GM18519 (cell line): ENCODE measurements around the gene SLC28A1.
"Not testable (repeated sequence)": the region's sequence is repeated elsewhere in the genome, so short reads cannot be mapped to it uniquely, and the experiment has no call there.

Experiments
- ATAC-seq: cut with Tn5 transposase; IDR thresholded peaks from one replicate; pipeline ENCODE4 v1.9.1; 2021; ENCODE audit warnings: mild to moderate bottlenecking, moderate library complexity; ENCODE audit not compliant: unreplicated experiment, low FRiP score

Gene SLC28A1

DNA sequence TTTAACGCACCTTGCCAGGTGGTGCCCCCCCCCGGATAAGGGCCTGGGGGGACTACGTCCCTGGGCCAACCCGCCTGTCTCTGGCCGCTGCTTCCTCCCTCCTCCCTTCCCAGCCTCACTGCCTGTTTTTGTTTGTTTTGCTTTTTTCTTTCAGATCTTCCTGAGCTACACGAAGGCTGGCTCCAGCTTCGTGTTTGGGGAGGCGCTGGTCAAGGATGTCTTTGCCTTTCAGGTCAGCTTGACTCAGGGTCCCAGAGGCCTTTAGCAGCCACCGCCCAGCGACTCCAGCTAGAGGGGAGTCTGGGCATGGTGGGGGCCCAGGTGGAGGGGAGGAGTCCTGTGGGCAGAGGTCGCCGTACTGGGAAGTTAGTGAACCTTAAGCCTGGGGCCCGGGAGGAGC lies 24.1 kb downstream of the SLC28A1 start:
- no peak for ATAC-seq

DNA sequence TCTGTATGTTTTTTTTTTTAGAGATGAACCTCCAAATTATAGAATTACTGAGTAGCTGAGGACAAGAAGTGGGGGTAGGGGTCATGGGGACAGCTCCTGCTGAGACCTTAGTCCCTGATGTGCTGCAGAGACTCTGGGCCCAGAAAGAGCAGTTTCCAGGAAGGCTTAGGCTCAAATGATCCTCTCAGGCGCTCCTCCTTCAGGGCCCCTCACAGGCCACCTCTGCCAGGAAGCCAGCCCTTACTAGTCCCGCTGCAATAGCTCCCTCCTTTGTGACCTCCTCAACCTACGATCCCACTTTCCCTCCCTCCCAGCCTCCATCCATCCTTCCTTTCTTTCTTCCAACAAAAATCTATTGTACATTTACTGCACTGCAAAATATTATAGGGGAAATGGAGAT lies 24.6 kb downstream of the SLC28A1 start:
- no peak for ATAC-seq

DNA sequence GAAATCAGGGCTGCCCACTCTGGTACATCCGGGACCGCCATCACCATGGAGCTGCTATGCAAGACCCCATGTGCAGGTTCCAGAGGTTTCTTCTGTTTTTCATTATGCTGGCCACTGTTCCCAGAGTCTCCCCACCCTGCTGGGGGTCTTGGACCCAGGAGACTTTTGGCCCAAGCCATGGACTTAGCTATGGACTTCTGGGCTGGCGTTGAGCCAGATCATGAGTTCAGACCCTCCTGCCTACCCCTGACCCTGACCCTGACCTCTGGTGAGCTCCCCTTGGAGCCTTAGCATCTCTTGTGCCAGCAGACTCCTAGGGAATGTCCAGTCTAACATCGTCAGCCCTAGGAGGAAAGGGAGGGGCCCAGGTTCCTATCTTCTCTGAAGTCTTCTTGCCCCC lies 25.3 kb downstream of the SLC28A1 start:
- no peak for ATAC-seq

DNA sequence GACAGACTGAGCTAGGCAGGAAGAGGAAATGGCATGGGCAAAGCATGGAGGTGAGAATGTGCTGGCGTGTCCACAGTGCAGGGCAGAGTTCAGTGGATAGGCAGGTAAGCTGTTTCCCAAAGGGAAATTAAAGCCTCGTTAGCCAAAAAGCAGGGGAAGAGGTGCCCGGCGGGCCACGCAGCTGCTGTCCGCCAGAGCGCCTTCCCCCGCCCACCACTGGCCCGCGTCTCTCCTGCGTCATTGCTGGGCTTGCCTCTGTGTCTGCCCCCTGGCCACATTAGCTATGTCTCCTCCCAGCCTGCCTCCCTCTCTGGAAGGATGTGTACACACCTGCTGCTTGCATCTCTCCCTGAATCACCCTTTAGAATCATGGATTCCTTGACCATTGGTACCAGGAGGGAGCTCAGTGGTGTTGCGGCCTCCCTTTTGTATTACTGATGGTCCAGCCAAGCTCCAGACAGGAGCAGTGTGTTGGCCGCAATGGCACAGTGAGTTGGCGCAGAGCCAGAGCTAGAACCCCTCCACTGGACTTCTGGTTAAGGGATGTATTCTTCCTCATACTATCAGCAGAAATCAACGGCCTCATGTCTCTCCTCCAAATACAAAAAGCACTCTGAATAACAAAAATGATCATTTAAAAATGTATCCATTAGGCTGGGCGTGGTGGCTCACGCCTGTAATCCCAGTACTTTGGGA lies 26.6 kb downstream of the SLC28A1 start:
- no peak for ATAC-seq

DNA sequence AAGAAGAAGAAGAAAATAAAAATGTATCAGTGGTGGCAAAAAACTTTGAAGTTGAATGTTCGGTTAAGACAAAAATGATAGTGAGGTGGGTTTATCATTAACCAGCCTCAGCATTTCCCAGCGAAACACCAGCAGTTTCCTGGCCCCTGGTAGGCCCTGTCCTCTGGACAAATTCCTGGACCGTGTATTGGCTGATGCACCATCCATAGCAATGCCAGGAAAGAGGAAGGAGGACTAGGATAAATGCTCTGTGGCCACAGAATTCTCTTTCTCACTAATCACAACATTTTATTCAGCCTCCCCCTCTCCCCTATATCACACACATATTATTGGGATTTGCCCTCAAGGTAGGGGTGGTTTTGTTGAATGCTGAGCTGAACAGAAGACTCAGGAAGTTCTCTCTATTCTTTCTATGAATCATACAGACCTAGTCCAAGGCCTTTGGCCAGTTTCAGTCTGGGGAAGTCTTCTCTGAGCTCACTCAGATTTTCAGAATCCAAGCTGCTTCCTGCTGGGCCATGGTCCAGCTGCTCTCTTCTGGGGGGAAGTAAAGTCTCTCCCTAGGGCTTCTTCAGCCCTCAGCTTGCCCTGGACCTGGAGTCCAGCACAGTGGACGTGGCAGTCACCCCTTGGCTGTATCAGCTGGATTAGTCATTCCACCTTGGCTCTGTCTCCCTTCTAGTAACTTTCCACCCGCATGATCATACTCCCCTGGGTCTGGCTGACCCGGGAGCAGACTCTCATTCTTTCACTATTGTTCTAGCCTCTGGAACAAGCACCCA lies 27.6 kb downstream of the SLC28A1 start:
- ATAC-seq: no peak

DNA sequence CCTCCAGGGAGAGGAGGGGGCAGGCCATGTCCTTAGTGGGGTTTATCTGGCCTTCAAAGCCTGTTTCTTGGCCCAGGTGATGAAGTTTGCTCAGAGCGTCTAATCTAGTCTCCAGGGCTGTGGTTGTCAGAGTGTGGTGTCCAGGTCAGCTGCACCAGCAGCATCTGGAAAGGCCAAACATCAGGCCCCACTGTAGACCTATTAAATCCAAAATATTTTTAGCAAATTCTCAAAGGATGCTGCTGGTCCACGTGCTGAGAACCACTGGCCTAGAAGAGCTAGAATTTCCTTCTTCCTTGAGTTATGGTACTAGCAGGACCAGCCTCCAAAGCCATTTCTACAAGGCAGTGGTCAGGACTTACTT lies 28.9 kb downstream of the SLC28A1 start:
- no peak for ATAC-seq

DNA sequence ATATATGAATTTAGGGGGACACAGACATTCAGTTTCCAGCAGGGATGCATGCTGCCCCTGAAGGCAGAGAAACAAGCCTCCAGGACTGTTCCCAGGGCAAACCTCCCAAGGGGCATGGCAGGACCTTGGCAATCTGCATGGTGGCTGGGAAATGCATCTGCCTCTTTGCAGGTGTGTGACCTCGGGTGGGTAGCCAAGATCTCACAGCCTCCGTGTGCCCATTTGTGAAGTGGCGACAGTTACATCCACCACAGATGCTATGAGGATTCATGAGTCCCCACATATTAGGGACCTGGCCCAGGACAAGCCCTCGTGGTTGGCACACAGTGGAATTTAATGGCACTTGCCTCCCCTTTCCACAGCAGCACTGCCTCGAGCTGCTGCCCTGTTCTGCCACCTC lies 29.9 kb downstream of the SLC28A1 start:
- ATAC-seq: no peak

DNA sequence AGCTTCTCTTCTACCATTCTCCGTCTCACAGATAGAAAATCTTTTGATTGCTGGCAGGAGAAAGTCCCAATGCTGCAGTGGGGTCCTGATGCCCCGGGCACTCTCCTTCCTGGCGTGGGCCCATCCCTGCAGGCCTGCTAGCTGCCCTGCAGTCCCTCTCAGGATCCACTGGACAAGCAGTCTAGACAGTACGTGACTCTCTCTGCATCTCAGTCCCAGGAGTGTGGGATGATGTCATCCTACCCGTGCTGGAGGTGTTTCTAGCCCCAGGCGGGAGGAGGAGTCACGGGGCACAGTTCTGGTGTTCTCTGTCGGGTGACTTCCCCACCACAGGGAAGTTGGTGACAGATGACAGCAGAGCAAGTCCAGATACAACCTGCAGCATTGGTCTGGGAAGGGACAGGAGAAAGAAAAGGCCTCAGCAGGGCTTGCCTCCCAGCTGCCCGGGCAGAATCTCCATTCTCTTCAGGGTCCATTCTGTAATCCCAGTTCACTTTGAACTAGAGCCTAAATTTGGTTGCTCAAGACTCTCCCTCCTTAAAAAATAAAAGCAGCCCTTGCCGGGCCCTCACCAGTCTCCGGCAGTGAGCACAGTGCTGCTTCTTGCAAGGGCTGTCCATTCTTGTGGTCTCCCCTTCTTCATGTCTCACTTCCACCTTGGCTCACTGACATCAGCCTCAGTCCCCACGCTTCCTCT lies 30.6 kb downstream of the SLC28A1 start:
- peak; percentile 94 for ATAC-seq

DNA sequence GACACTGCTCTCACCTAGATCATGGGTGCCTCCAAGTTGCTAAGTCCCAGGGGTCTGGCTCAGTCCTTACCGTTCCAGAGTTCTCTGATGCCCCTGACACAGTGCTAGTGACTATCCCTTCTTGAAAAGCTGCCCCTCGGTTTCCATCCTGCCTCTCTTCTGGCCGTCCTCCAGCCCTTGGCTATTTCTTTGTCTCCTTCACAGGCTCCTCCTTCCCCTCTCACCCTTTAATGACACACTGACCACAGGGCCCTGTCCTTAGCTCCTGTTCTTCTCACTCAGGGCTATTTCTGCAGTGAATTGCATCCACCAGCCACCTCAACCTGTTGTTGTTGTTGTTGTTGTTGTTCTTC lies 31.1 kb downstream of the SLC28A1 start:
- ATAC-seq: no peak

DNA sequence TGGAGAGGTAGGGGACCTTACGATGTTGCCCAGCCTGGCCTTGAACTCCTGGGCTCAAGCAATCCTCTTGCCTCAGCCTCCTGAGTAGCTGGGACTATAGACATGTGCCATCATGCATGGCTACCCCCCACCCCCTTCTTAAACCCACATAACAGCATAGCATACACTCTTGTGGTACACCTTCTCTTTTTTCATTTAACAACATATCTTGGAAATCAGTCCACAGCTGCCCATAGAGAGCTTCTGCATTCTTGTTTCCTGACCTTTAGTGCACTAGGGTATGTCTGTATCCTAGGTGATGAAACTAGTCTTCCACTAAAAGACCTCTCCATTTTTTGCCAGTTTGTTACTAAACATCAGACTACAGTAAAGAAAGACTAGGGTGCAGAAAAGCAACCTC lies 33.0 kb downstream of the SLC28A1 start:
- ATAC-seq: no peak

DNA sequence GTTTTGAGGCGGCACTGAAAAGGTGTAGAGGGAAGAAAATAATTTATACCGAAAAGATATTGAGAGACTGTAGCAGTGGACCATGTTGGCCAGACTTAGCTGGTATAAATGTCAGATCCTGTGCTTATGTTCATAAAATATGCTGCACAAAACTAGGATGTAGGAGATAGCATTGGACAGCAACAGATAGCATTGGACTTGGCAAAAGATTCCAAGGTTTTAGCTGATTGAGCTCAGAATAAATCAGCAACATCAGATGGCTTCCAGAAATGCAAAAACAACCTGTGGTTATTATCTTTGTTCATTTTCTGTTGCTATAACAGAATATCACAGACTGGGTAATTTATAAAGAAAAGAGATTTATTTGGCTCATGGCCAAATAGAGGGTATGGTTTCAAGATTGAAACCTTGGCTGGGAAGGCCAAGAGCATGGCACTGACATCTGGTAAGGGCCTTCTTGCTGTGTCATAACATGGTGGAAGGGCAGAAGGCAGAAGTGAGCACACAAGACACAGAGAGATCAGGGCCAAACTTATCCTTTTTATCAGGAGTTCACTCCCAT lies 34.7 kb downstream of the SLC28A1 start:
- ATAC-seq: no peak

DNA sequence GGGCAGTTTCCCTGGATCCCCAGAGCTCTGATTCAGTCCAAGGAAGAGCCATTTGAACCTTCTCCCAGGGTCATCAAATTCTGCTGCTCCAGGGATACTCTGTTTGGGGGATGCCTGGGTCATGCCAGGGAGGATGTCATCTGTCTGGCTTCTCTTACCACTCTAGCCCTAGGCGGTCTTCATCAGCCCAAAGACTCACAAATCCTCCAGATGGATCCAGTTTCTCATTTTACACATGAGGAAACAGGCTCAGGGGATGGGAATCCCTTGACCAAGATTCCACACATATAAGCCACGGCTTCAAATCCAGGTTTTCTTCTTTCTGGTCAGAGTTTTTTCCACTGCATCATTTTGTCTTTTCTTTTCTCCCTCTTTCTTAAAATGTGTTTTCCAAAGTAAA lies 36.7 kb downstream of the SLC28A1 start:
- no peak for ATAC-seq

DNA sequence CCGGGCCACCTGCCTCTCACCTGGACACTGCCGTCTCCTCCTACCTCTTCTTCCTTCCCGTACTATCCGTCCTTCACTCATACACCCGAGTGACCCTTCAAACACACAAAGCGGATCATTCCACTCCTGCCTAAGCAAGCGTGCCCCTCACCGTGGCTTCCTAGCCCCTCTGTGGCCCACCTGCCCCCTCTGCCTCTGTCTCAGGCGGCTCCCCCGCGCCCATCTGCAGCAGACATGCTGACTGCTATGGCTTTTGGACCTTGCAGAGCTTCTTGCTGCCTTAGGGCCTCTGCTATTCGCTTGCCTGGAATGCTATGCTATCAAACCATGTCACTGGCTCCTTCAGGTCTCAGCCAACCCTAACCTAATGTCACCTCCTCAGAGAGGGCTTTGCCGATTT lies 38.1 kb downstream of the SLC28A1 start:
- no peak for ATAC-seq

DNA sequence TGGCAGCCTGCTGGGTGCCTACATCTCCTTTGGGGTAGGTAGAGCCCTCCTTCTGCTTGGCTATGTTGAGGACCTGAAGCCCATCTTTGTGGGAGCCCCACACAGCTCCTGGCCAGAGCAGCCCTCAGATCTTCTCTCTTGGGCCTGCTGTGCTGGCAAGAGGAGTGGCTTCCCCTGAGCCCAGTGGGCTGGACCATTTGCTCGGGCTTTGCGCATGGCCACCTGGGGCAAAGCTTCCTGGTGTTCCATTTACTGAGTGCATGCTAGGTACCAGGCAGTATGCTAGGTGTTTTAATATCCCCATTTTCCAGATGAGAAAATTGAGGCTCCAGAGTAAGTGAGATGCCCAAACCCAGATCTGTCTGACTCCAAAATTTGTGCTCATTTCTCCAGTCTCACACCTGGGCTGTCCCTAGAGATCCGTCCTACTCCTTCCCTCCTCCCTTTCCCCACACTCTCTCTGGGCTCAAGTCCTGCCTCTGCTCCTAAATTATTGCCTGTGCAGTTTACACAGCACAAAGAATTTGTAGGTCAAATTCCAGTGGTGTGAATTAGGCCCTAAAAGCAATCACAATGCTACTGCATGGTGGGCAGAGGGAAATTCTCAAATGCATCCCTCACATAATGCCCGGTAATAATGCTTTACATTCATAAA lies 39.7 kb downstream of the SLC28A1 start:
- no peak for ATAC-seq

DNA sequence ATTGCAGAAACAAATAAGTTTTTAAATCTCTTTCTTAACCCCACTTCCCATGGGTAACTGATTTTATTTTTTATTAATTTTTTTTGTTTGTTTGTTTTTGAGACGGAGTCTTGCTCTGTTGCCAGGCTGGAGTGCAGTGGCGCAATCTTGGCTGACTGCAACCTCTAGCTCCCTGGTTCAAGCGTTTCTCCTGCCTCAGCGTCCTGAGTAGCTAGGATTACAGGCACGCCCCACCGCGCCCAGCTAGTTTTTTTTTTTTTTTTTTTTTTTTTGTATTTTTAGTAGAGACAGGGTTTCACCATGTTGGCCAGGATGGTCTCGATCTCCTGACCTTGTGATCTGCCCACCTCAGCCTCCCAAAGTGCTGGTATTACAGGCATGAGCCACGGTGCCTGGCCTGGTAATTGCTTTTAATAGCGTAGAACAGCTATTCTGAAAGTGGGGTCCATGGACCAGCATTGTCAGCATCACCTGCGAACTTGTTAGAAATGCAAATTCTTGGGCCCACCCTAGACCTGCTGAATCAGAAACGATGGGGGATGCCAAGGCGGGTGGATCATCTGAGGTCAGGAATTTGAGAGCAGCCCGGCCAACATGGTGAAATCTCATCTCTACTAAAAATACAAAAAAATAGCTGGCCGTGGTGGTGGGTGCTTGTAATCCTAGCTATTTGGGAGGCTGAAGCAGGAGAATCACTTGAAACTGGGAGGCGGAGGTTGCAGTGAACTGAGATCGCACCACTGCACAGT lies 40.5 kb downstream of the SLC28A1 start:
- ATAC-seq: not testable (repeated sequence)

DNA sequence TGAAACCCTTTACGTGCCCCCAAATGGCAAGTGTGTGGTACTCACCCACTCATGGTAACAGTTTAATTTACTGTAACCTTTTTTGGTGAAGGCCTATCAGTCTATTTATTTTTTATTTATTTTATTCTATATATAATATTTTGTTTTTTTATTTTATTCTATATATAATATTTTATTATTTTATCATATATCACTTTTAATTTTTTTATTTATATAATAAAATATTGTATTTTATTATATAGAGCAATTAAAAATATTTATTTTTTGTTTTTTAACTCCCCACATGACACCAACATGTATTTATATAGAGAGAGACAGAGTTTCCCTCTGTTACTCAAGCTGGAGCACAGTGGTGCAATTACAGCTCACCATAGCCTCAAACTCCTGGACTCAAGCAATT lies 41.4 kb downstream of the SLC28A1 start:
- ATAC-seq: no peak

DNA sequence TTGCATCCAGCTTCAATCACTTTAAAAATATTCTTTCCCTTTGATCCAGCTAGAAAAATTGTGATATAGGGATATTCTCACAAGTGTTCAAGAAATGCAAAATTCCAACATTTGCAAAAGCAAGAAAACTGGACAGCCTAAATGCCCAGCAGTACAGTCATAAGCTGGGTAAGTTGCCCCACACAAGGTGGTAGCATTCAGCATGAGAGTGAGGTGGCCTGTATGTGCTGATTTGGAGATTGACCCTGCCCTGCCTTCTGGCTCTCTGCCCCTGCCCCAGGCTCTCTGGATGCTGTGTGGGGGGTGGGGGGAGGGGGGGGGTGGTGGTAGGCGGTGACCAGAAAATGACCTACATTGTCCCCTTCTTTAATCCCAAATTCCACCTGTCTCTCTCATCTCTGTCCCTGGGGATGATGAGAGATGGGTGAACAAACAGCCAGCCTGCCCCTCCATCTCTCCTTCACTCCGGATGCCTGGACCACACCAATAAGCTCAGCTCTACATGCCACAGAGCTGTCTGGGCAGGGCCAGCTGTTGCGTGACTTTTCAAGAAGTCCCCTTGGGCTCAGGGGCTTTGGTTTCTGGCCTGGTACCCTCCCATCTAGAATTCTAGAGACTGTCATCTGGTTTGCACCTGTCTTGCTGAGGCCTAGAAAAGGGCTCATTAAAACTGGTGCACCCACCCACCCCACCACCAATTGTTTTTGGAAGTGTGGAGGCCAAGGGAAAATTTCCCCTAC lies 42.2 kb downstream of the SLC28A1 start:
- ATAC-seq: no peak

DNA sequence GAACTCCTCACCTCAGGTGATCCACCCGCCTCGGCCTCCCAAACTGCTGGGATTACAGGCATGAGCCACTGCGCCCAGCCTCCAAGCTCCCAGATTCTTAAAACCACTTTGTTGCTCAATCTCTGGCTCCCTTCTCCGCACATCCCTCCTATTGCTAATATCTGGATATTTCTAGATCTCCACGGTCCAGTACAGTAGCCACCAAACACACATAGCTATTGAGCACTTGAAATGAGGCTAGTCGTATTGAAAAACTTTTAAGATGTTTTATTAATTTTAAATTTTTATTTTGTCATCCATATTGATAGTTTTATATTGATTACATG lies 44.3 kb downstream of the SLC28A1 start:
- ATAC-seq: no peak

DNA sequence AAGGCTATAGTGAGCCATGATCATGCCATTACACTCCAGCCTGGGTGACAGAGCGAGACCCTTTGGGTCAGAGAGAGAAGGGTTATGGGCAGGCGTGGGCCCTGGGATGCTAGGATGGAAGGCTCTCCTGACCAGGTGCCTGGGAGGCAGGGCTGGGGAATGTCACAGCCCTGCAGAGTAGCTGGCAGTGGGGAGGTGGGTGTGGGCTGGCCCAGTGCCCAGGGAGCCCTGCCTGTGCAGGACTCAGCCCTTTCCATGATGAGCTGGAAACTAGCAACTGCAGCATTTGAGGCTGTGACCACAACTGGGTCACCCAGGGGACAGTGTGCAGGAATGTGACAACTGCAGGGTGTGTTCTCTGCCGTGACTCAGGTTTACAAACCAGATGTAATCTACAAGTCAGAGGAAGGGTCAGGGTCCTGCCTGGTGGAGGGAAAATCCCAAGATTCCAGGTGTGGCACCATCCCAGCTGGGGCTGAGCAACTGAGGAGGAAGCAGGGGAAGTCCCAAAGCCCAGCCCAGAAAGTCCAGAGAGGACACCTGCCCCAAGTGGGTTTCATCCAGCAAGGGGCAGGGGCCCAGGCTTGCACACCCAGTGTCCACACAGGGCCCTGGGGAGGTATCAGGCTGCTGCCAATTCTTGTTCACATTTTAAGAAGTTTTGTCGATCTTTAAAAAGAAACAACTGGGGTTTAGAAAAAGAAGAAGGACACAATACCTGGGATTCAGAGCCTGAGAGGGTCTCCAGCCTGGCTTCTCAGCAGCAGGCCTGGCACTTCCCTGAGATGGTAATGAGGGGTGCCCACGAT lies 45.5 kb downstream of the SLC28A1 start:
- ATAC-seq: no peak
